GM12878 (cell line): ENCODE measurements around the gene PRRX1. TPM values are rescaled to one million over a fixed set of nuclear protein-coding genes. Genes with fewer than 3 reads are reported as not detected.

Experiments used
- ATAC-seq: fragments of 200-7000 bp; cut with Tn5 transposase; 3 replicates; pipeline ENCODE4 v1.9.1; 2020; ENCODE audit warnings: mild to moderate bottlenecking, moderate library complexity
- BruUV-seq: library from RNA; stranded (reverse); fragments of 400-500 nt; replicated peaks from 2 replicates; lab custom pipeline; 2021; lab: Mats Ljungman, UMichigan
- CTCF ChIA-PET: fragments of 300-600 bp; sonication (Branson Sonifier 250); formaldehyde crosslinking; extraction: SDS; loops from one replicate; lab custom pipeline; 2021; ENCODE audit warnings: inconsistent platforms; lab: Yijun Ruan, JAX
- POLR2A ChIA-PET: fragments of 350-600 bp; formaldehyde crosslinking; extraction: SDS; loops from one replicate; lab custom pipeline; 2021; ENCODE audit warnings: inconsistent platforms; lab: Charles Lee
- RAD21 ChIA-PET: fragments of 300-600 bp; sonication (Branson Sonifier 250); formaldehyde crosslinking; loops from one replicate; lab custom pipeline; 2023; ENCODE audit warnings: antibody characterized with exemption; ENCODE audit not compliant: unreplicated experiment; lab: Charles Lee
- SMC1A ChIA-PET: fragments of 300-600 bp; sonication (Branson Sonifier 250); formaldehyde crosslinking; loops from one replicate; lab custom pipeline; 2023; ENCODE audit not compliant: unreplicated experiment, uncharacterized antibody; lab: Charles Lee
- DNase-seq: peaks from one replicate; pipeline ENCODE4 v3.0.0-alpha.2; 2011; ENCODE audit warnings: low read depth, low spot score
- FAIRE-seq: peaks from 3 replicates; lab custom pipeline; 2011; peaks lifted over from hg19 to GRCh38; lab: Jason Lieb, UNC
- H2AFZ ChIP-seq: 2 replicates; pipeline ENCODE4 v1.6.0; 2011; ENCODE audit warnings: low read depth, low read length, control low read depth; ENCODE audit not compliant: control insufficient read depth
- H3K27ac ChIP-seq: 2 replicates; pipeline ENCODE4 v1.5.1; 2011; ENCODE audit warnings: control low read depth; ENCODE audit not compliant: control insufficient read depth, insufficient read depth
- H3K27me3 ChIP-seq, 2 experiments: replicated peaks in 1 of 2; 2 replicates each; pipeline versions ENCODE4 v1.6.0 to v1.6.1; 2011; ENCODE audit warnings: low read length in 1 of 2; ENCODE audit not compliant: control insufficient read depth in 2 of 2, insufficient read depth in 2 of 2
- H3K36me3 ChIP-seq, 2 experiments: 2 replicates each; pipeline ENCODE4 v1.5.1; 2011; ENCODE audit warnings: low read length in 1 of 2; ENCODE audit not compliant: control insufficient read depth in 2 of 2, insufficient read depth in 2 of 2
- H3K4me1 ChIP-seq: 2 replicates; pipeline ENCODE4 v1.6.1; 2011; ENCODE audit warnings: mild to moderate bottlenecking, low read length, moderate library complexity, mixed read lengths; ENCODE audit not compliant: control insufficient read depth, insufficient read depth
- H3K4me2 ChIP-seq: 2 replicates; pipeline ENCODE4 v1.6.0; 2011; ENCODE audit warnings: control low read depth; ENCODE audit not compliant: control insufficient read depth, insufficient read depth
- H3K4me3 ChIP-seq: fragments of 200-600 bp; sonication (generic); 2 replicates; pipeline ENCODE4 v1.5.1; 2016
- H3K79me2 ChIP-seq: 2 replicates; pipeline ENCODE4 v1.6.0; 2011; ENCODE audit warnings: low read length; ENCODE audit not compliant: control insufficient read depth, insufficient read depth
- H3K9ac ChIP-seq: 2 replicates; pipeline ENCODE4 v1.8.0; 2011; ENCODE audit warnings: low read length, control low read depth, mixed read lengths; ENCODE audit not compliant: control insufficient read depth, insufficient read depth
- H3K9me3 ChIP-seq: replicated peaks from 3 replicates; pipeline ENCODE4 v1.5.1; 2011; ENCODE audit warnings: mild to moderate bottlenecking, low read length; ENCODE audit not compliant: control insufficient read depth, insufficient read depth
- H4K20me1 ChIP-seq: 2 replicates; pipeline ENCODE4 v1.6.0; 2011; ENCODE audit not compliant: control insufficient read depth, insufficient read depth
- GABPA ChIP-seq: IDR thresholded peaks from 2 replicates; pipeline ENCODE4 v1.6.1; 2014; ENCODE audit warnings: antibody characterized with exemption, low read depth, mild to moderate bottlenecking, inconsistent platforms
- IKZF1 ChIP-seq: fragments of 450-650 bp; conservative IDR thresholded peaks from 2 replicates; pipeline ENCODE4 v1.6.1; 2017; ENCODE audit warnings: antibody characterized with exemption, mild to moderate bottlenecking
- KAT2A ChIP-seq: conservative IDR thresholded peaks from 2 replicates; pipeline ENCODE4 v1.6.1; 2011; ENCODE audit warnings: low read depth, low read length; ENCODE audit not compliant: control insufficient read depth
- LARP7 ChIP-seq: fragments of 450-650 bp; IDR thresholded peaks from 2 replicates; pipeline ENCODE4 v1.6.1; 2017; ENCODE audit warnings: mild to moderate bottlenecking
- MTA3 ChIP-seq: IDR thresholded peaks from 2 replicates; pipeline ENCODE4 v1.6.1; 2012; ENCODE audit warnings: low read length, inconsistent platforms, borderline replicate concordance
- NFIC ChIP-seq: IDR thresholded peaks from 2 replicates; pipeline ENCODE4 v1.6.1; 2012; ENCODE audit warnings: low read depth, mild to moderate bottlenecking, inconsistent platforms, low read length, moderate library complexity
- RAD51 ChIP-seq: fragments of 450-650 bp; IDR thresholded peaks from 2 replicates; pipeline ENCODE4 v1.6.1; 2016; ENCODE audit warnings: moderate library complexity, mild to moderate bottlenecking, inconsistent platforms
- SREBF1 ChIP-seq: IDR thresholded peaks from 2 replicates; pipeline ENCODE4 v1.6.1; 2012; ENCODE audit warnings: mild to moderate bottlenecking, low read length
- whole genome bisulfite sequencing: methylation state at CpG from one replicate; pipeline ENCODE4 v1.1.6; 2016; ENCODE audit warnings: low lambda C conversion rate; ENCODE audit not compliant: insufficient replicate concordance, insufficient coverage; ENCODE audit errors: missing lambda C conversion rate; 5-methylcytosine and 5-hydroxymethylcytosine counted together
- in situ Hi-C: fragments of 300-500 bp; cut with MboI; formaldehyde crosslinking; loops from 9 replicates; pipeline ENCODE4 v1.14.3; 2018; ENCODE audit warnings: mixed read lengths
- intact Hi-C: fragments of 100-400 bp; cut with micrococcal nuclease; formaldehyde crosslinking; loops from one replicate; pipeline ENCODE4 v1.14.2; 2022; ENCODE audit not compliant: unreplicated experiment
- polyA plus RNA-seq, 11 experiments: library from polyadenylated mRNA; depleted of rRNA in 4 of 11; unstranded in 6 of 11; stranded (reverse) in 5 of 11; fragments of >200 nt; fragmentation: Nextera tagmentation in 4 of 11; fragmentation: Illumina TruSeq in 1 of 11; extraction: Ambion mirVana in 4 of 11; extraction: Trizol in 1 of 11; gene quantifications; 1 replicate in 1 of 11; 2 replicates in 10 of 11; pipeline versions ENCODE4 v1.2.1 to v1.2.3, GENCODE V29; 2011 to 2016; ENCODE audit warnings: inconsistent platforms in 2 of 11, missing spikeins in 2 of 11, low read depth in 1 of 11
- total RNA-seq, 4 experiments: library from RNA; depleted of rRNA in 3 of 4; stranded (reverse); fragments of >200 nt in 3 of 4; fragmentation: Illumina TruSeq in 1 of 4; extraction: Trizol in 1 of 4; gene quantifications; 2 replicates each; pipeline versions ENCODE4 v1.2.1 to v1.2.3, GENCODE V29; 2013 to 2021
- TF ChIP-seq, protein P1 (sequence below): fragments of 450-650 bp; formaldehyde crosslinking; IDR thresholded peaks from 2 replicates; pipeline ENCODE4 v1.4.0; 2022; ENCODE audit warnings: mild to moderate bottlenecking, moderate library complexity
- TF ChIP-seq, protein P2 (sequence below): fragments of 450-650 bp; IDR thresholded peaks from 2 replicates; pipeline ENCODE4 v1.6.1; 2016; ENCODE audit warnings: mild to moderate bottlenecking
- TF ChIP-seq, protein P3 (sequence below): IDR thresholded peaks from 2 replicates; pipeline ENCODE4 v1.6.1; 2012; ENCODE audit warnings: mild to moderate bottlenecking, low read depth, low read length

PRRX1 gene
- total and polyA plus RNA-seq, 10 of the 15 experiments (the other 5 are each of a cell fraction or from before 2014, with no cell fraction given): 0.42 to 64.6 (median 1.5) TPM

DNA sequence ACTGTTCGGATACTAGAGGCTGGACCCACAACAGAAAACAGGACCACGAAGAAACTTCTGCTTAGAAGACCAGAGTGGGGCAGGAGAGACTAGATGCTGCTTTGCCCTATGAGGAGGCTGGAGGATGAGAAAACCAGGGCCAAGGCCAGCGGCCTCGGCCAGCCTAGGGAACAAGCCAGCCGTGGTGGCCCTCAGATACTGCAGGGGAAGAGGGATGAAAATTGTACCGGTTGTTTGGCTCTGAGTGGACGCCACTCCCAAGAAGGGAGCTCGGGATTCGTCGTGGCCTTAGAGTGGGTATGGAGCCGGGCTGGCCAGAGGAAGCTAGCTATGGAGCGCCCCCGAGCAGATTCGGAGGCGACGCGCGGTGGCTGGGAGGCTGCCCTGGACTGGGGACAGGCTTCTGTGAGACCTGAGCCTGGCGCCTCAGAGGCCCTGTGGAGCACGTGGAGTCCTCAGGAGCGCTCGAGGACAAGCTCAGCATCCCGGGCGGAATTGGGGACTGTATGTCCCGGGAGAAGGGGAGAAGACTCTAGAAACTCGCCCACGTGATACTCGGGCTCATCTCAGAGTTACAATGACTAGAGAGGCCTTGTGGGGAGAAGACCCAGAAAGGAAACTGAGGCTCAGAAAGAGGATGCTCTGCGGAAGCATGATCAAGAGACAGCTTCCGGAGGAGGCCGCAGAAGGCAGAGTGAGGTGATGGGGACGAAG lies 2.8 kb downstream of the PRRX1 start (continued):
- TF ChIP-seq, protein P1, sequence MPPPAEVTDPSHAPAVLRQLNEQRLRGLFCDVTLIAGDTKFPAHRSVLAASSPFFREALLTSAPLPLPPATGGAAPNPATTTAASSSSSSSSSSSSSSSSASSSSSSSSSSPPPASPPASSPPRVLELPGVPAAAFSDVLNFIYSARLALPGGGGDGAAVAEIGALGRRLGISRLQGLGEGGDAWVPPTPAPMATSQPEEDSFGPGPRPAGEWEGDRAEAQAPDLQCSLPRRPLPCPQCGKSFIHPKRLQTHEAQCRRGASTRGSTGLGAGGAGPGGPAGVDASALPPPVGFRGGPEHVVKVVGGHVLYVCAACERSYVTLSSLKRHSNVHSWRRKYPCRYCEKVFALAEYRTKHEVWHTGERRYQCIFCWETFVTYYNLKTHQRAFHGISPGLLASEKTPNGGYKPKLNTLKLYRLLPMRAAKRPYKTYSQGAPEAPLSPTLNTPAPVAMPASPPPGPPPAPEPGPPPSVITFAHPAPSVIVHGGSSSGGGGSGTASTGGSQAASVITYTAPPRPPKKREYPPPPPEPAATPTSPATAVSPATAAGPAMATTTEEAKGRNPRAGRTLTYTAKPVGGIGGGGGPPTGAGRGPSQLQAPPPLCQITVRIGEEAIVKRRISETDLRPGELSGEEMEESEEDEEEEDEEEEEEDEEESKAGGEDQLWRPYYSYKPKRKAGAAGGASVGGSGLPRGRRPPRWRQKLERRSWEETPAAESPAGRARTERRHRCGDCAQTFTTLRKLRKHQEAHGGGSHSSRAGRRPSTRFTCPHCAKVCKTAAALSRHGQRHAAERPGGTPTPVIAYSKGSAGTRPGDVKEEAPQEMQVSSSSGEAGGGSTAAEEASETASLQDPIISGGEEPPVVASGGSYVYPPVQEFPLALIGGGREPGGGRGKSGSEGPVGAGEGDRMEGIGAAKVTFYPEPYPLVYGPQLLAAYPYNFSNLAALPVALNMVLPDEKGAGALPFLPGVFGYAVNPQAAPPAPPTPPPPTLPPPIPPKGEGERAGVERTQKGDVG (CRISPR knock-in tag): no peak
- TF ChIP-seq MTA3: no peak

DNA sequence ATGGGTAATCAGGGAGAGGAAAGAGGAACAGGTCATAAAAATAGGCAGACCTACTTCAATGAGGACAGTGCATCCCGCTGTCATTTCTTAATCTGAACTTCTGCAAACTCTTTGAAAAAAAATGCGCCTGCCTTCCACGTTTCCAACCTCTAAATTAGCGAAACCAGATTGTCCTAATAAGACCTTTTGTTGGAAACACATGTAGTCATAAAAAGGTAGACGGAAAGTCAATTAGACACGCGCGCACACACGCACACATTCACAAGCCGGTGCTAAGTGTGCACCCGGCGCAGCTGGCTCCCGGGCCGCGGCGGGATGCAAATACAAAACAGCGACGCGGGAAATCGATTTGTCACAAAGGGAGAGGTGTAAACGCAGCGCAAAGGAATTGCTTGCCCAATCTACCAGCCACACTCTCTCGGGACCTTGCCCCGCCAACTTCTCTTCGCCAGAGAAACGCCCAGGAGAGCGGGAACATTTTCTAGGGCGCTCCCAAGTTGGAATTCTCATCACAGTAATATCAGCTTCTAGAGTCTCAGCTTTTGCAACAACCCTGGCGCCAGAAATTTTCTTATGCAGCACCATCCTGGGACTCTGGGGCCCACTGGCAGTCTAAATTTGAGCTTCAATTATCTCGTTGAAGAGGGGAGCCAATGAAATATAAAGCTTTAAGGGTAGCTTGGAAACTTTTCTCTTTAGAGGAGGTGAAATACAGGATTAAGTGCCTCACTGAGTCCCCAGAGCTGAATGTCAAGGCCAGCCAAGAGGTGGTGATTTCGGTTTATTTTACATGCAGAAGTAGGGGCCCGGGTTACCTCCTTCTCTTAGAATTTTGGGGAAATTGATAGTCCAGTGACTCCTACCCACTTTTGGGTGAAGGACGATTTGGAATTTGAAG lies 4.5 kb downstream of the PRRX1 start:
- H3K4me2 ChIP-seq: no peak overlapping the region
- ChIA-PET SMC1A (interaction anchor here (0.6 to 7.9 kb wide), 20 partner anchors 8 to 599 kb away, joined by 3 to 49 read pairs (median 4); no protein-coding TSS in a partner anchor), CTCF (interaction anchor here (0.8 to 5.0 kb wide), 9 partner anchors 11 to 213 kb away, joined by 3 to 58 read pairs (median 4); partner anchors contain the start of gene GORAB), RAD21 (interaction anchor here (1.0 to 3.1 kb wide), 14 partner anchors 8 to 597 kb away, joined by 3 to 20 read pairs (median 6); partner anchors contain the start of genes GORAB and KIFAP3), POLR2A (interaction anchor here (0.6 to 3.2 kb wide), 4 partner anchors 9 to 968 kb away, joined by 4 to 15 read pairs (median 6); no protein-coding TSS in a partner anchor)
- WGBS: 20% methylated on average over 33 of the region's 33 CpGs
- H3K79me2 ChIP-seq: no peaks in the 10 kb centered on the region
- peaks cover 11 to 31% of the 10 kb centered on the region in 2 experiments for H3K27me3 ChIP-seq
- DNase-seq (no peak), FAIRE-seq (no peak), ATAC-seq (no peak)
- H2AFZ ChIP-seq: no peak overlapping the region
- H4K20me1 ChIP-seq: no peaks in the 10 kb centered on the region
- BruUV-seq: no TSS peak
- no peak overlapping the region for H3K9ac ChIP-seq
- in situ Hi-C loops (no loop called here), intact Hi-C loops (loop anchor here (10.0 kb wide), 1 partner anchor 74 kb away; no protein-coding TSS in a partner anchor)
- no peaks in the 10 kb centered on the region for H3K4me1 ChIP-seq
- H3K9me3 ChIP-seq: no peaks in the 10 kb centered on the region; the same call in 2 of the 3 replicates
- H3K36me3 ChIP-seq: no peaks in the 10 kb centered on the region
- no peak overlapping the region for H3K4me3 ChIP-seq
- no peak overlapping the region for H3K27ac ChIP-seq
- TF ChIP-seq IKZF1 (peak; percentile 62; the same call in 1 of the 2 replicates), NFIC (no peak), KAT2A (no peak), GABPA (no peak), SREBF1 (no peak), LARP7 (peak; percentile 66; the same call in 1 of the 2 replicates), RAD51 (no peak)
- TF ChIP-seq, protein P2, sequence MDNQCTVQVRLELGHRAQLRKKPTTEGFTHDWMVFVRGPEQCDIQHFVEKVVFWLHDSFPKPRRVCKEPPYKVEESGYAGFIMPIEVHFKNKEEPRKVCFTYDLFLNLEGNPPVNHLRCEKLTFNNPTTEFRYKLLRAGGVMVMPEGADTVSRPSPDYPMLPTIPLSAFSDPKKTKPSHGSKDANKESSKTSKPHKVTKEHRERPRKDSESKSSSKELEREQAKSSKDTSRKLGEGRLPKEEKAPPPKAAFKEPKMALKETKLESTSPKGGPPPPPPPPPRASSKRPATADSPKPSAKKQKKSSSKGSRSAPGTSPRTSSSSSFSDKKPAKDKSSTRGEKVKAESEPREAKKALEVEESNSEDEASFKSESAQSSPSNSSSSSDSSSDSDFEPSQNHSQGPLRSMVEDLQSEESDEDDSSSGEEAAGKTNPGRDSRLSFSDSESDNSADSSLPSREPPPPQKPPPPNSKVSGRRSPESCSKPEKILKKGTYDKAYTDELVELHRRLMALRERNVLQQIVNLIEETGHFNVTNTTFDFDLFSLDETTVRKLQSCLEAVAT: peak; percentile 77
- TF ChIP-seq, protein P3, sequence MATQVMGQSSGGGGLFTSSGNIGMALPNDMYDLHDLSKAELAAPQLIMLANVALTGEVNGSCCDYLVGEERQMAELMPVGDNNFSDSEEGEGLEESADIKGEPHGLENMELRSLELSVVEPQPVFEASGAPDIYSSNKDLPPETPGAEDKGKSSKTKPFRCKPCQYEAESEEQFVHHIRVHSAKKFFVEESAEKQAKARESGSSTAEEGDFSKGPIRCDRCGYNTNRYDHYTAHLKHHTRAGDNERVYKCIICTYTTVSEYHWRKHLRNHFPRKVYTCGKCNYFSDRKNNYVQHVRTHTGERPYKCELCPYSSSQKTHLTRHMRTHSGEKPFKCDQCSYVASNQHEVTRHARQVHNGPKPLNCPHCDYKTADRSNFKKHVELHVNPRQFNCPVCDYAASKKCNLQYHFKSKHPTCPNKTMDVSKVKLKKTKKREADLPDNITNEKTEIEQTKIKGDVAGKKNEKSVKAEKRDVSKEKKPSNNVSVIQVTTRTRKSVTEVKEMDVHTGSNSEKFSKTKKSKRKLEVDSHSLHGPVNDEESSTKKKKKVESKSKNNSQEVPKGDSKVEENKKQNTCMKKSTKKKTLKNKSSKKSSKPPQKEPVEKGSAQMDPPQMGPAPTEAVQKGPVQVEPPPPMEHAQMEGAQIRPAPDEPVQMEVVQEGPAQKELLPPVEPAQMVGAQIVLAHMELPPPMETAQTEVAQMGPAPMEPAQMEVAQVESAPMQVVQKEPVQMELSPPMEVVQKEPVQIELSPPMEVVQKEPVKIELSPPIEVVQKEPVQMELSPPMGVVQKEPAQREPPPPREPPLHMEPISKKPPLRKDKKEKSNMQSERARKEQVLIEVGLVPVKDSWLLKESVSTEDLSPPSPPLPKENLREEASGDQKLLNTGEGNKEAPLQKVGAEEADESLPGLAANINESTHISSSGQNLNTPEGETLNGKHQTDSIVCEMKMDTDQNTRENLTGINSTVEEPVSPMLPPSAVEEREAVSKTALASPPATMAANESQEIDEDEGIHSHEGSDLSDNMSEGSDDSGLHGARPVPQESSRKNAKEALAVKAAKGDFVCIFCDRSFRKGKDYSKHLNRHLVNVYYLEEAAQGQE: no peak
